Urinary bladder (tissue), 4 donors: ENCODE data around the gene ATXN7. TPM values are rescaled to one million over a fixed set of nuclear protein-coding genes. Genes with fewer than 3 reads are reported as not detected.

Source experiments
- DNase-seq: peaks from one replicate; pipeline ENCODE4 v3.0.0-alpha.2; 2015; ENCODE audit errors: extremely low spot score
- H3K27ac ChIP-seq: one replicate; pipeline ENCODE4 v1.5.1; 2013; ENCODE audit warnings: low read depth, mild to moderate bottlenecking, moderate library complexity
- H3K36me3 ChIP-seq: one replicate; pipeline ENCODE4 v1.6.1; 2013; ENCODE audit warnings: mild to moderate bottlenecking, moderate library complexity; ENCODE audit not compliant: insufficient read depth
- H3K4me1 ChIP-seq: one replicate; pipeline ENCODE4 v1.6.1; 2013; ENCODE audit warnings: mild to moderate bottlenecking, moderate library complexity; ENCODE audit not compliant: insufficient read depth
- H3K4me3 ChIP-seq: one replicate; pipeline ENCODE4 v1.5.1; 2013; ENCODE audit warnings: low read depth, low read length
- WGBS: extraction: QIAGEN DNeasy Blood & Tissue Kit; methylation state at CpG from one replicate; pipeline ENCODE4 v1.1.7; 2013; 5-methylcytosine and 5-hydroxymethylcytosine counted together
- polyA plus RNA-seq: library from polyadenylated mRNA; stranded (reverse); fragments of 200-250 nt; gene quantifications from one replicate; pipeline ENCODE4 v1.2.3, GENCODE V29; 2013
- total RNA-seq: library from RNA; depleted of rRNA; stranded (reverse); fragments of >200 nt; gene quantifications from one replicate; pipeline ENCODE4 v1.2.3, GENCODE V29; 2014
- donor health status: healthy with polysubstance abuse.
- donor health status: healthy.

The ATXN7 gene
- total and polyA plus RNA-seq, 2 donors = 6.2 to 27.0 TPM

- no peak overlapping the region for H3K4me3 ChIP-seq
- H3K36me3 ChIP-seq = peaks cover 8% of the 10 kb centered on the region
- no peaks in the 10 kb centered on the region for H3K4me1 ChIP-seq
- WGBS = 75% methylated on average over 3 of the region's 3 CpGs
- no peak for DNase-seq
- no peak overlapping the region for H3K27ac ChIP-seq
Measured at GRCh38 chr3:64016941-64017620, 153.4 kb downstream of the ATXN7 start.

GRCh38 chr3:64019271-64019670 lies 155.6 kb downstream of the ATXN7 start:
- Histone ChIP-seq H3K4me3 (no peak overlapping the region), H3K4me1 (no peaks in the 10 kb centered on the region), H3K27ac (no peak overlapping the region), H3K36me3 (peaks cover 4% of the 10 kb centered on the region)
- DNase-seq = no peak
- WGBS = 87% methylated on average over 3 of the region's 3 CpGs

GRCh38 chr3:64019879-64020278 lies 156.2 kb downstream of the ATXN7 start:
- Histone ChIP-seq H3K4me1 (no peaks in the 10 kb centered on the region), H3K36me3 (peaks cover 4% of the 10 kb centered on the region), H3K27ac (no peak overlapping the region), H3K4me3 (no peak overlapping the region)
- DNase-seq = no peak
- 88% methylated on average over 2 of the region's 2 CpGs for WGBS

- WGBS = 83% methylated on average over 6 of the region's 6 CpGs
- no peak overlapping the region for H3K4me3 ChIP-seq
- no peak overlapping the region for H3K27ac ChIP-seq
- H3K4me1 ChIP-seq = no peaks in the 10 kb centered on the region
- peaks cover 3% of the 10 kb centered on the region for H3K36me3 ChIP-seq
- DNase-seq = no peak
Measured at GRCh38 chr3:64021922-64022321, 158.3 kb downstream of the ATXN7 start.

GRCh38 chr3:64022451-64023186 lies 159.0 kb downstream of the ATXN7 start:
- H3K4me3 ChIP-seq = peak overlapping the region; percentile 89
- WGBS = 19% methylated on average over 24 of the region's 24 CpGs
- peaks cover 3% of the 10 kb centered on the region for H3K36me3 ChIP-seq
- peak overlapping the region; percentile 51 for H3K27ac ChIP-seq
- no peak for DNase-seq
- no peaks in the 10 kb centered on the region for H3K4me1 ChIP-seq

- peak within 1 kb of the TSS; percentile 89 for H3K4me3 ChIP-seq
- peak within 1 kb of the TSS; percentile 51 for H3K27ac ChIP-seq
- H3K36me3 ChIP-seq = no peaks in the 10 kb centered on the region
- WGBS = 2% methylated on average over 59 of the region's 59 CpGs
- DNase-seq = no peak
- H3K4me1 ChIP-seq = no peaks in the 10 kb centered on the region
Measured at GRCh38 chr3:64023187-64023860, 159.7 kb downstream of the ATXN7 start, which contains the start of gene PSMD6. Gene PSMD6, minus strand, starts transcription at chr3:64023494. Its CDS starts 75 bp downstream, at chr3:64023419.

- WGBS = 66% methylated on average over 5 of the region's 5 CpGs
Measured at GRCh38 chr3:64023861-64024223, 160.2 kb downstream of the ATXN7 start.

GRCh38 chr3:64026346-64026745 lies 162.7 kb downstream of the ATXN7 start:
- H3K4me1 ChIP-seq = no peaks in the 10 kb centered on the region
- H3K36me3 ChIP-seq = no peaks in the 10 kb centered on the region
- H3K4me3 ChIP-seq = no peak overlapping the region
- 82% methylated on average over 2 of the region's 2 CpGs for WGBS
- H3K27ac ChIP-seq = no peak overlapping the region
- DNase-seq = no peak

More at GRCh38 chr3:64023861-64024223, 160.2 kb downstream of the ATXN7 start:
- Histone ChIP-seq H3K27ac (no peak overlapping the region), H3K36me3 (no peaks in the 10 kb centered on the region), H3K4me3 (no peak overlapping the region), H3K4me1 (no peaks in the 10 kb centered on the region)
- no peak for DNase-seq

GRCh38 chr3:64027658-64028057 lies 164.0 kb downstream of the ATXN7 start:
- no peak overlapping the region for H3K4me3 ChIP-seq
- H3K4me1 ChIP-seq = no peaks in the 10 kb centered on the region
- 76% methylated on average over 8 of the region's 8 CpGs for WGBS
- H3K27ac ChIP-seq = no peak overlapping the region
- no peaks in the 10 kb centered on the region for H3K36me3 ChIP-seq
- no peak for DNase-seq

- no peak for DNase-seq
- Histone ChIP-seq H3K4me1 (no peaks in the 10 kb centered on the region), H3K36me3 (no peaks in the 10 kb centered on the region), H3K4me3 (no peak overlapping the region), H3K27ac (no peak overlapping the region)
- 90% methylated on average over 3 of the region's 3 CpGs for WGBS
Measured at GRCh38 chr3:64028754-64029153, 165.1 kb downstream of the ATXN7 start.

- Histone ChIP-seq H3K36me3 (no peaks in the 10 kb centered on the region), H3K4me1 (no peaks in the 10 kb centered on the region), H3K4me3 (no peak overlapping the region), H3K27ac (no peak overlapping the region)
- WGBS = 94% methylated on average over 4 of the region's 4 CpGs
- DNase-seq = no peak
Measured at GRCh38 chr3:64029287-64029686, 165.6 kb downstream of the ATXN7 start.

- H3K36me3 ChIP-seq = no peaks in the 10 kb centered on the region
- 4% methylated on average over 16 of the region's 16 CpGs for WGBS
- H3K27ac ChIP-seq = no peak overlapping the region
- H3K4me1 ChIP-seq = no peaks in the 10 kb centered on the region
- DNase-seq = no peak
- H3K4me3 ChIP-seq = no peak overlapping the region
Measured at GRCh38 chr3:64030741-64031140, 167.1 kb downstream of the ATXN7 start.

GRCh38 chr3:64031540-64032508 lies 168.2 kb downstream of the ATXN7 start:
- no peak for DNase-seq
- Histone ChIP-seq H3K4me1 (no peaks in the 10 kb centered on the region), H3K36me3 (no peaks in the 10 kb centered on the region), H3K4me3 (no peak overlapping the region), H3K27ac (no peak overlapping the region)
- WGBS = 75% methylated on average over 13 of the region's 13 CpGs
